ENCODE measurements around the gene TRAPPC12. TPM values are rescaled to one million over a fixed set of nuclear protein-coding genes. Genes with fewer than 3 reads are reported as not detected.
"Not testable (repeated sequence)": the region's sequence is repeated elsewhere in the genome, so short reads cannot be mapped to it uniquely, and the experiment has no call there.

The TRAPPC12 gene
- total RNA-seq, 1 donor from 2014 or later: 49.8 TPM

DNA sequence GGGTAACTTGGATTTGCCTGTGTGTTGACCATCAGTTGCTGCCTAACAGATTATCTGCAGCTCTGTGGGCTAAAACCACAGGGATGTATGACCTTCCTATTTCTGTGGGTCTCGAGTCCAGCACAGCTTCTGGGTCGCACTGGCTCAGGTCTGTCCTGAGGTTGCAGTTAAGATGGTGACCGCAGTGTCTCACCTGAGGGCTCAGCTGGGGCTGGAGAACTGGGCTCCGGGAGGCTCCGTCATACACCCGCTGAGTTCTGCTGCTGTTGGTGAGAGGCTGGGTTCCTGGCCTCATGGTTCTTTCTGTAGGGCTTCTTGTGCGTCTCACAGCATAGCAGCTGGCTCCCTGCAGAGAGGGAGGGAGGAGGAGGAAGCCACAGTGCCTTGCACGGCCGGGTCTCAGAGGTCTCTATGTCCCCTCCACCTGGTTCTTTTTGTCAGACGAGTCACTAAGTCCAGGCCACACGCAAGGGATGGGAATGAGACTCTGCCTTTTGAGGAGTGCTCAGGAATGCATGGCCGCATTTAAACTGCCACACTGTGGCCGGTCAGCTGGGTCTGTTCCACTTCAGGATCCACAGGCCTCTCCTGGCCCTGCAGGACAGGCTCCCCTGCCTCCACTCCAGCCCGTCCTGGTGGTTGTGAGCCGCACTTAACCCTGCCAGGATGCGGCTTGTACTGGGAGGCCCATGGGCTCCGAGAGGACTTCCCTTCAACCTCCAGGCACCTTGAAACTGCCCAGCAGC is 72.6 kb downstream of the TRAPPC12 start:
- DNase-seq (ENCODE audit: low read depth): peak; percentile 97

DNA sequence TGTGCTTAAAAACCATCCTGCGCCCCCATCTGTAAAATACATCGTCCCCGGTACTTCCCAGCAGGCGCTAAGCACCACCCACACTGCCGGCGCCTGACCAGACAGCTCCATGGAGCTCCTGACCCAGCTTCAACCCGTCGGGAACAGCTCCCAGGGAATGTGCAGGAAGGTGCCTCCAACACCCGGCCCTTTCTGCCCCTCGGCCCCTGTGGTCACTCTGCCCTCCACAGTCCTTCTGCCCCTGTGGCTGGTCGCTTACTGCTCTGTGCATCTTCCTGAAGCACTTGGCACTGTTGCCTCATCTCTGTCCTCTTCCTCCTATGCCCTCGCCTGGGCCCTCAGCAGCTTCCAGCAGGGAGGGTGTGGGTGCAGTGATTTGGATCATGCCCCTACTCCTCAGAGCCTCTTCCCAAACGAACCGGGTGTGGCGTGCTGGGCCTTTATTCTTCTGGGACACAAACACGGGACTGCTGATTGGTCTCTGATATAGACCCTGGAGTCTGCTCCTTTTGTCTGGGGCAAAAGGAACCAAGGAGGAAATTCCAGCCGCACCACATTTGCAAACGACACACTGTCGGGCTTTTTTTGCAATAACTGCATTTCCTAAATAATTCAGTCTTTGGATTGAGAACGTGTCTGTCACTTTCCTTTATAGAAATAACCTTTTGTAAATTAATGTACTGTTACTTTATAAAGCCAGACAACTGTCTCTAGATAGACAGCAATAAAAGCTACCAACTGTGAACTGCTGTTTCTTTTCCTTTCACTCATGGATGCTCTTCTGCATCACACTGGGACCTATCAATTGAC is 73.9 kb downstream of the TRAPPC12 start:
- no peak for DNase-seq (ENCODE audit: low read depth)

DNA sequence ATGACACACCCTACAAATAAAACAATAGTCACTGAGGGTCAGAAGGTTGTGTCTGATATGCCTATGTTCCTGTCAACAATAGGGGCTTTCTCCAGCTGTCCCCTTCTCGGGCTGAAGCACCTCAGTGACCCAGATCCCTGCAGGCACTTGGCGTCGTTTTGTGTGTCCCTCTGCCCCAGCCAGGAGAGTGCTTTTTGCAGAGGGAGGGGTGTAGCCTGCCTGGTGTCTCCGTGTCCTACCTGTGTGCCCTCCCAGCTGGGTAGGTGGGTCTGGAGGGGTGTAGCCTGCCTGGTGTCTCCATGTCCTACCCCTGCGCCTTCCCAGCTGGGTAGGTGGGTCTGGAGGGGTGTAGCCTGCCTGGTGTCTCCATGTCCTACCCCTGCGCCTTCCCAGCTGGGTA is 74.5 kb downstream of the TRAPPC12 start:
- not testable (repeated sequence) for DNase-seq (ENCODE audit: low read depth)

DNA sequence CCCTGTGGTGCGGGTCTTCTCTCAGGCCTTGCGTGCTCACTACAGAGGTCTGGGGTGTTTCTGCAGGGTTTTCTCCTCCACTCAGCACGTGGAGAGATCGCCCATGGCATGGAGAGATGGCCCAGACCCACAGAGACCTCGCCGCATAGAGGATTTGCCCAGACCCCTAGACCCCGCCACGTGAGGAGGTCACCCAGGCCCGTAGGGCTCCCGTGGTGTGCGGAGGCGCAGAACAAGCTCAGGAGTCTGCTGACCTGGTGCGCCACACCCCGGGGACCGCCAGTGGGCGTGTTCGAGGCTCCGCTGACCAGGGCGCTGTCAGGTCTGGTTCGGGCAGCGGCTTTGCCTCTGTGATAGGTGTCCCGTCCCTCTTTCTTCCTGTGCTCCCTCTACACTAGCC is 75.3 kb downstream of the TRAPPC12 start:
- DNase-seq (ENCODE audit: low read depth): no peak

DNA sequence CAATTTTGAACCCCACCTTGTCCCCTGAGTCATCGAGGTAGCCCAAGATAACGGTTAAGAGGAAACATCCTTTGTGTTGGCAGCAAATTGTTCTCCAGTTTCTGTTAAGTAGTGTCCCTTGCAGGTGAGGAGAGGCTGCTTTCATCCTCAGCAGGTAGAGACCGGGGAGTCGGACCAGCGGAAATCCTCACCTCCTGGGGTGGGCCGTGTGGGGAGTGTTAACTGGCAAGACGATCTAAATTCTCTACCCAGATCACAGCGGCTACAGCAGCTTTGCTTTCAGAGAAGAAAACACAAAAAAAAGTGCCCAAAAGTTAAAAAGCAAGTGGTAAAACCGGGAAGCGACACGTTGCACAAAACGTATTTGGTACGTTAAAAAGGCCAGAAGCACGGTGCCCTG is 76.6 kb downstream of the TRAPPC12 start:
- no peak for DNase-seq (ENCODE audit: low read depth)

- no peak for DNase-seq (ENCODE audit: low read depth)
These were observed 78.3 kb downstream of the TRAPPC12 start for GRCh38 chr2:3457524-3458395.

GRCh38 chr2:3458396-3459184 is 79.1 kb downstream of the TRAPPC12 start:
- no peak for DNase-seq (ENCODE audit: low read depth)

DNA sequence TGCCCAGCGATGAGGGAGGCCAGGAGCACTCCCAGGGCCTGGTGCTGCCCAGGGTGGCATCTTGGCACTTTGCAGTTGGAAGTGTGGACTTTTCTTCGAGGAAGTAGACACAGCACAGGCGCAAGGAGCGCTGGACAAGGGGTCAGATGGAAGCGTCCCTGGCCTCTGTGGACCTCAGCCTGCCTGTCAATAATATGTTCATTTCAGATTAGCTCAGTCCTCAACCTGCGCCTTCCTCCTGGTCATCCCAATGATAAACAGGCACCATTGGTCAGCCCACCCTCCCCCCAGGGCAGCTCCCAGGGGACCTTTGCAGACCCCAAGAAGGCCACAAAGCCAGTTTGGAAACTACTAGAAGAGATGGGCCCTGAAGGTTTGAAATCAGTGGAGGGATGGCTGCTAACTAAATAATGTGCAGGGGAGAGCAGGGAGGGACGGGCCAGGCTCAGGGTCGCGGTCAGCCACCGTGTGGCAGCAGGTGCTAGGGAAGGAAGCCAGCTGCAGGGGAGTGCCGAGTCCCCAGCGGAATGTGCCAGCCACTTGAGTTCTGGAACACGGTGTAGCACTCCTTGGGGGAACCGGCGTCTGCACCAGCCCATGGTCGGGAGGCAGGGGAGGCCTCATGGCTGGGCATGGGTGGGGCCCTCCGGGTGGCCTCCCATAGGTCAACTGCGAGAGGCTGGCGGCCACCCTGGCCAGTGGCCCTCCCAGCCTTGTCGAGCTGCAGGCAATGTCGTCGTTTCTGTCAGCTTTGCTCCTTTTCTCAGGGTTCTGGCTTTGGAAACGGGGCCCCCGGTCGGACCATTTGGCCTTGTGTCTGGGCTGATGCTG is 79.9 kb downstream of the TRAPPC12 start:
- peak; percentile 83 for DNase-seq (ENCODE audit: low read depth)

DNA sequence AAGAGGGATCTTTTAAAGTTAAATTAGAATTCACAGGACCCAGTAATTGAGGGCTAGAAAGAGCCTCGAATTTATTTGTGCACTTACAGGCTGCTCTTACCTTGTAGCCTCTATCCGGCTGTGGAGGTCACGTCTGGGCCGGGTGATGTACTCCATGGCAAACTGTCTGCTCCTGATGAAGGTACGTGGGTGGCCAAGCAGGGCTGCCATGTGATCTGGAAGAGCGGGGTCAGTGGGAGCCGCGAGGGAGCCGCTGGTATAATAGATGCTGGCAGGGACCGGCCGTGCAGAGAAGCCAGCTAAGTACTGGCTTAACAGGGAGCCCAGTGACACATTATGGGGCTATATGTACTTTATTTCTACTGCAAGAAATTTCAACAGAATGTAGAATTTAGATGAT is 80.7 kb downstream of the TRAPPC12 start:
- DNase-seq (ENCODE audit: low read depth): no peak

DNA sequence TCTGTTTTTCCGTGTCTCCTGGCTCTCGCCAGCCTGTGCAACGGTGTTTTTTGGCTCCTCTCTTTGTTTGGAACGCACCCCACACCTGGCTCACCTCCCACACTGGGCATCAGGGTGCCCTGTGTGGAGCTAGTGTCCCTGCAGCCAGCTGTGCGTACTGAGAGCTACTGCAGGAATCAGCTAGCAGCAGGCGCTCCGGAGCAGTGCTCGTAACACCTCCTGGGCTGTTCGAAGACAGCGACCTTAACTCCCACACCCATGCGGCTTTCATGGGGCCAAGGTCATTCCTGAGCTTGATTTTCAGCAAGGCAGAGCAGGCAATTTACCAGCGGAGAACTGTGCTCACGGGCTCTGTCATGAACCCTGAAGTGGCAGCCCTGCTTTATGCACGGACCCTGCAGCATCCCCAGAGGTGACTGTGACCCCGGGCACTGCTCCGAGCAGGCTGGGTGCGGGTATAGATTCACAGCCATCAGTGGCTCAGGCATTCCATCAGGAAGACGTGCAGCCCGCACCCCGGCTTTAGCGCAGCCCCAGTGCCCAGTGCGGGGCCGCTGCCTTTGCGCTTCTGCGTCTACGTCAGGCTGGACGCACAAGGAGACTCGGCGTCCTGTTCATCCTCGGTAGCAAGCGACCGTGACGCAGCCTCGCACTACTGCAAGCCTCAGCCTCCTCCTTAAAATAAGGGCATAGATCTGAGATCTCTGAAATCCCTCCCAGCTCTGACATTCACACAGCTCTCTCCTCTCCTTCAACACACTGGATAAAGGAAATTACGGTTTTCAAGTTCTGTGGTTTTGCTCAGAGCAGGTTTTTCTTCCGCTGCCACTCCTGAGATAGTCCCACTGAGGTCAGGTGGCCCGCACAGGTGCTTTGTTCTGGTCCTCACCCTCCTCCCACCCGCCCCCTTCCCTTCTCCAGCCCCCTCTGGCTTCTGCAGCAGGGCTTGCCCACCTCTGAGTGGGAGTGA is 81.6 kb downstream of the TRAPPC12 start:
- DNase-seq (ENCODE audit: low read depth): no peak

DNA sequence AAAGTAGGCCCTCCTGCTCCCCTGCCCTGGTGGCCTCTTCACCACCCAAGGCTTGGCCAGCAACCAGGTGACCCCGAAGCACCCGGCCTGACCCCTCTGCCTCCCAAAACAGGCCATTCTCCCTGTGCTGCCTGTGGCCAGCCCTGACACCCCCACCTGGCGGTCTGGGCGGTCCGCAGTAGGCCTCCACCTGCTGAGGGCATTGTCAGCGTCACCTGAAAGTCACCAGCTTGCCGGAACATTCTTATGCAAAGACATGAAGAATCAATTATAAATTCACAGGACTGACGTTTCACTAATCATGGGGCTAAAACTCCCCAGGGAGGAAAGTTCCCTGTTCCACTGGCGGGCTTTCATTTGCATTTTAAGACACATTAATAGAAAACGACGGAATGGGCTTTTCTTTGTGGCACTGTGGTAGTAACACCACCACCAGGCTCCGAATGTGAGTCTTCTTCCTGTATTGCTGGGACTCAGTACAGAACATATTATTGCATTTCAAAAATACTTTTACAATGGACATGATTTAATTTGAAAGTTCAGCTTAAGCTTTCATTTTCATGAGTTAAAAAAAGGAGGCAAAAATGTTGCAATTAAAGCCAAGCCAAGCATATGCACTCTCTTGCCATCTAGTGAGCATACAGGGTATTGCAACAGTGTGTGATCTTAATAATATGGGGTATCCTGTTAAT is 82.5 kb downstream of the TRAPPC12 start:
- peak; percentile 77 for DNase-seq (ENCODE audit: low read depth)

GRCh38 chr2:3462493-3463104 is 83.1 kb downstream of the TRAPPC12 start:
- DNase-seq (ENCODE audit: low read depth): no peak

DNA sequence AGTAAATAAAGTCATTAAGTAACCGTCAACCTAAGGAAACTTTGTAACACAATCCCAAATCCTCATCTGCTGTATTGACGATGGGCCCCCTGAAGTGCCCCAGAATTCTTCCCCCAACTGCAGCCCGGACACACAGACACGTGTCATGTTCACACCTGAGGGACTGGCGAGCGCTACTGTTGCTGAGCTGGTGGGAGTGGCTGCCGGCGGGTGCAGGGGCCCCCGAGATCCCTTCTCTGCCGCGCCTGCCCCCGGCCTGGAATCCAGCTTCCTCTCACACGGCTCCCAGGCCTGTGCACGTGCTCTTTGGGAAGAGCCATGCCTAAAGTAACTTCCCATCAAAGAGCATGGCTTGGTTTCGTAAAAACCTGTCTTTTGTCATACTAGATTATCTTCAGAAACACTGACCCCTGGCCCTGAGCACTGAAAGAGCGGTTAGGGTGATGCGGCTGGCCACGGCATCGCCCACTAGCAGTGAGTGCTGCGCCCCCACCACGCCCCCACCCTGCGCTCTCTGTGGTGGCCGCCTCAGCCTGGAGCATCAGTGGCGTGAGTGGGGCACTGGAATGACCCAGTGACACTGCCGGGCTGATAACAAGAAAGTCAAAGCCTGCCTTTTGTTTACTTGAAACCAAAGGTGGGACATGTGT is 83.8 kb downstream of the TRAPPC12 start:
- no peak for DNase-seq (ENCODE audit: low read depth)

DNA sequence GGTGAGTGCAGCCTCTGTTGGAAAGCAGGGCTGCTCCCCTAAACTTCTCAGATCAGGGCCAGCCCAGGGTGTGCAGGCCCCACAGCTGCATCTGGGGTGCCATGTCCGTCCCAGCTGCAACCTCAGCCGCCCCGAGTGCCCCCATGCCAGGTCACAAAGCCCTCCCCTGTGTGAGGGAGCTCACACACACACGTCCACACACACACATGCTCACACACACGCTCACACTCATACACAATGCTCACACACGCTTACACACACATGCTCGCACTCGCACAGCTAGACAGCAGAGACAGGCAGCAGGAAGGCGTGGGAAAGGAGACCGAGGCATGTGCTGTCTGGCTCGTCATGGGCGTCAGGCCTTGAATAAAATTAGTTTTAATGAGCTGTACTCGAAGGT is 84.5 kb downstream of the TRAPPC12 start:
- DNase-seq (ENCODE audit: low read depth): no peak

GRCh38 chr2:3464401-3465005 is 85.0 kb downstream of the TRAPPC12 start:
- no peak for DNase-seq (ENCODE audit: low read depth)

GRCh38 chr2:3465328-3465727 is 85.8 kb downstream of the TRAPPC12 start:
- peak; percentile 76 for DNase-seq (ENCODE audit: low read depth)
